ENCODE results near the gene TMBIM1.
A peak's percentile ranks its signal among the peaks of the same experiment; 100 is the strongest.

The TMBIM1 gene

DNA sequence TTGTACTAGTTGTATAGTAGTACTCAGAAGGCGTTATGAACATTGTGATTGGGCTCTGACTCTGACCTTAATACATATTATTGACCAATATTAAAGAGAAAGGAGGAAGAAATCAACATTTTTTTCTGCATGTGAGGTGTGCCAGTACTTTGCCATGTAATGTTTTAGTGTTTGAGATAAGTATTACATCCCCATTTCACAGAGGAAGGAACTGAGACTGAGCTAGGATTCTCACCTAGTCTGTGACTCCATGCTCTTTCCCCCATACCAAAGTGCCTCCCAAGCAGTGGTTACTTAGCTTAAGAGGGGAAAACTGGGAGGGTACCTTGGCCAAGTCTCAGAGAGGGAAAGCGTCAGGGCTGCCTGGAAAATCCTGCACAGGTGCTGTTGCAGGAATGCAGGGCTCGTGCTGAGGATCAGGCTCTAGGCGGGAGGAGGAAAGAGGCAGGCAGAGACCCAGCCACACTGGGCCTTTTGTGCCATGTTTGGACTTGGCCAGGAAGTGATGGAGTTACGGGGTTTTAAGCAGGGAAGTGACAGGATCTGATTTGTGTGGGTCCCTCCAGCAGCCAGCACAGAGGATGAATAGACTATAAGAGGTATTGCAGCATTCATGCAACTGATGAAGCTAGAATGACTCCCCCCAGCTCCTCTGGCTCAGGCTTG lies 20.3 kb downstream of the TMBIM1 start:
- Histone ChIP-seq H3K9me3 (replicated peaks; ENCODE audit: insufficient read depth, low read length) (no peaks in the 10 kb centered on the region), H3K27me3 (replicated peaks; ENCODE audit: insufficient read depth, low read length) (no peaks in the 10 kb centered on the region), H4K20me1 (ENCODE audit: insufficient read depth, low read length) (no peaks in the 10 kb centered on the region), H3K9me2 (replicated peaks; ENCODE audit: insufficient read depth, low read length) (no peaks in the 10 kb centered on the region), H3K79me2 (ENCODE audit: low read length) (peaks cover 53% of the 10 kb centered on the region), H3K4me1 (ENCODE audit: low read length) (peaks cover 3% of the 10 kb centered on the region; the same call in 1 of the 2 replicates), H2AFZ (ENCODE audit: low read length) (no peak overlapping the region), H3K4me2 (ENCODE audit: low read depth, low read length) (peak overlapping the region; percentile 95), H3K9ac (ENCODE audit: low read length) (no peak overlapping the region), H3K27ac (ENCODE audit: low read length) (no peak overlapping the region), H3F3A (ENCODE audit: insufficient read depth, low read length) (no peaks in the 10 kb centered on the region; the same call in 1 of the 2 replicates), H3K36me3 (replicated peaks; ENCODE audit: insufficient read depth, low read length) (no peaks in the 10 kb centered on the region; the same call in 1 of the 2 replicates), H3K4me3 (ENCODE audit: low read length) (no peak overlapping the region)
- no peak for DNase-seq
- TF ChIP-seq EZH2phosphoT487 (IDR thresholded peaks at IDR 0.05; ENCODE audit: low read length) (no peak), EZH2 (optimal IDR thresholded peaks at IDR 0.05; ENCODE audit: low read depth, low read length) (no peak)
- TF ChIP-seq, protein P1, sequence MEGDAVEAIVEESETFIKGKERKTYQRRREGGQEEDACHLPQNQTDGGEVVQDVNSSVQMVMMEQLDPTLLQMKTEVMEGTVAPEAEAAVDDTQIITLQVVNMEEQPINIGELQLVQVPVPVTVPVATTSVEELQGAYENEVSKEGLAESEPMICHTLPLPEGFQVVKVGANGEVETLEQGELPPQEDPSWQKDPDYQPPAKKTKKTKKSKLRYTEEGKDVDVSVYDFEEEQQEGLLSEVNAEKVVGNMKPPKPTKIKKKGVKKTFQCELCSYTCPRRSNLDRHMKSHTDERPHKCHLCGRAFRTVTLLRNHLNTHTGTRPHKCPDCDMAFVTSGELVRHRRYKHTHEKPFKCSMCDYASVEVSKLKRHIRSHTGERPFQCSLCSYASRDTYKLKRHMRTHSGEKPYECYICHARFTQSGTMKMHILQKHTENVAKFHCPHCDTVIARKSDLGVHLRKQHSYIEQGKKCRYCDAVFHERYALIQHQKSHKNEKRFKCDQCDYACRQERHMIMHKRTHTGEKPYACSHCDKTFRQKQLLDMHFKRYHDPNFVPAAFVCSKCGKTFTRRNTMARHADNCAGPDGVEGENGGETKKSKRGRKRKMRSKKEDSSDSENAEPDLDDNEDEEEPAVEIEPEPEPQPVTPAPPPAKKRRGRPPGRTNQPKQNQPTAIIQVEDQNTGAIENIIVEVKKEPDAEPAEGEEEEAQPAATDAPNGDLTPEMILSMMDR (IDR thresholded peaks at IDR 0.05; ENCODE audit: low read length) = no peak

DNA sequence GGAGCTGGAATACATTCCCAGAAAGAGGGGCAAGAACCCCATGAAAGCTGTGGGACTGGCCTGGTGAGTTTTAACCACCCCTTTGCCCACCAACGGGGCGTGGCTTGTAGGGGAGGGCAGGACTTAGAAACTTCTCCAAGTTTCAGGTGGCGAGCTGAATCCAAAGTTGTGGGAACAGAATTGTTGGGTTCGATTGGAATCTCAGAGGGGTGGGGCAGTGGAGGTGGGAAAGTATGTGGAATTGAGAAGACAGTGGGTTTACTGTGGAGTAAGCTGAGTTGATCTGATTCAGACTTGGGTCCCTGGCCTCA lies 20.9 kb downstream of the TMBIM1 start:
- Histone ChIP-seq H3F3A (ENCODE audit: insufficient read depth, low read length) (no peaks in the 10 kb centered on the region; the same call in 1 of the 2 replicates), H2AFZ (ENCODE audit: low read length) (no peak overlapping the region), H3K79me2 (ENCODE audit: low read length) (peaks cover 49% of the 10 kb centered on the region), H3K9me2 (replicated peaks; ENCODE audit: insufficient read depth, low read length) (no peaks in the 10 kb centered on the region), H3K4me1 (ENCODE audit: low read length) (peaks cover 3% of the 10 kb centered on the region; the same call in 1 of the 2 replicates), H3K9me3 (replicated peaks; ENCODE audit: insufficient read depth, low read length) (no peaks in the 10 kb centered on the region), H3K9ac (ENCODE audit: low read length) (peak overlapping the region; percentile 65; the same call in 1 of the 2 replicates), H3K4me3 (ENCODE audit: low read length) (peak overlapping the region; percentile 91), H3K27me3 (replicated peaks; ENCODE audit: insufficient read depth, low read length) (no peaks in the 10 kb centered on the region), H3K27ac (ENCODE audit: low read length) (no peak overlapping the region), H4K20me1 (ENCODE audit: insufficient read depth, low read length) (no peaks in the 10 kb centered on the region), H3K36me3 (replicated peaks; ENCODE audit: insufficient read depth, low read length) (no peaks in the 10 kb centered on the region; the same call in 1 of the 2 replicates), H3K4me2 (ENCODE audit: low read depth, low read length) (peak overlapping the region; percentile 95)
- TF ChIP-seq EZH2 (optimal IDR thresholded peaks at IDR 0.05; ENCODE audit: low read depth, low read length) (no peak), EZH2phosphoT487 (IDR thresholded peaks at IDR 0.05; ENCODE audit: low read length) (no peak)
- TF ChIP-seq, protein P1 (IDR thresholded peaks at IDR 0.05; ENCODE audit: low read length) = no peak
- no peak for DNase-seq

DNA sequence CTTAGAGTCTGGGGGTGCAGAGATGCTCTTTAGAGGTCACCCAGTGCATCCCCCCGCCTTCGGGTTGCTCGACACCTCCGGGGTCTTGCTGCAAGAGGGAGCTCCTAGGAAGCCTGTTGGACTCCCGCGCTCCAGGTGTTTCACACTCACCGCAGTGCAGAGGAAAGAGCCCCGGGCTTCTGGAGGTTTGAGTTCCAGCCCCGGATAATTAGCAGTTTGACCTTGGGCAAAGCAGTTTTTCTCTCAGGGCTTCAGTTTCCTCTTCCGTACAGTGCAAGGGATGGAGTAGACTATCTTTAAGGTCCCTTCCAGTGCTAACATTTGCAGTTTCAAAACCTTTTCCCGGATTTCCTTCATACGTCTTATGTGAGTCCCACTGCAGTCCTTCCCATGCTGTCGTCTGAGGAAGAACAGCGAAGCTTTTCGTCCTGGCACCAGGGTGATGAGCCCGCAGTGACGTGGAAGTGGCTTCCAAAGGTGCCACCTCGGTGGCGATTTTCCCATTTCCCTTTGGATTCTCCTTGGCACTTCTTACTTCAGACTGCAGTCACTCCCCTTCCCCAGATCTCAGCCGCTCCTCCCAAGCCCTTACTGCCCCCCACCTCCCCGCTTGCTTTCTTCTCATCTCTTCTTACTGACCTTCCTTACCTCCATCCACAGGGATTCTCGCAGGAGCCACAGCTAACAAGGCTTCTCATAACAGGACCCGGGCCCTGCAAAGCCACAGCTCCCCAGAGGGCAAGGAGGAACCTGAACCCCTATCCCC lies 21.4 kb downstream of the TMBIM1 start:
- Histone ChIP-seq H3K36me3 (replicated peaks; ENCODE audit: insufficient read depth, low read length) (no peaks in the 10 kb centered on the region; the same call in 1 of the 2 replicates), H3K27me3 (replicated peaks; ENCODE audit: insufficient read depth, low read length) (no peaks in the 10 kb centered on the region), H3K9me2 (replicated peaks; ENCODE audit: insufficient read depth, low read length) (no peaks in the 10 kb centered on the region), H3K9me3 (replicated peaks; ENCODE audit: insufficient read depth, low read length) (no peaks in the 10 kb centered on the region), H4K20me1 (ENCODE audit: insufficient read depth, low read length) (no peaks in the 10 kb centered on the region), H3K4me1 (ENCODE audit: low read length) (peaks cover 3% of the 10 kb centered on the region; the same call in 1 of the 2 replicates), H2AFZ (ENCODE audit: low read length) (peak overlapping the region; percentile 73), H3K79me2 (ENCODE audit: low read length) (peaks cover 49% of the 10 kb centered on the region), H3F3A (ENCODE audit: insufficient read depth, low read length) (no peaks in the 10 kb centered on the region; the same call in 1 of the 2 replicates), H3K9ac (ENCODE audit: low read length) (peak overlapping the region; percentile 65; the same call in 1 of the 2 replicates), H3K4me2 (ENCODE audit: low read depth, low read length) (peak overlapping the region; percentile 95), H3K27ac (ENCODE audit: low read length) (no peak overlapping the region), H3K4me3 (ENCODE audit: low read length) (peak overlapping the region; percentile 91)
- TF ChIP-seq, protein P1 (IDR thresholded peaks at IDR 0.05; ENCODE audit: low read length) = no peak
- TF ChIP-seq EZH2 (optimal IDR thresholded peaks at IDR 0.05; ENCODE audit: low read depth, low read length) = no peak
- no peak for TF ChIP-seq EZH2phosphoT487 (IDR thresholded peaks at IDR 0.05; ENCODE audit: low read length)
- peak; percentile 26 for DNase-seq

All from MM.1S (cell line).